Activated gamma-delta T cell treated with anti-CD3 and anti-CD28 coated beads, Interleukin-2, amount 50 U/mL, for 16 hours (primary cell): ENCODE results near the gene POLR2J2.
"Not testable (repeated sequence)": the region's sequence is repeated elsewhere in the genome, so short reads cannot be mapped to it uniquely, and the experiment has no call there.

Source experiments
- DNase-seq: peaks from one replicate; pipeline ENCODE4 v3.0.0-alpha.2; 2020; ENCODE audit warnings: low read depth

The POLR2J2 gene

GRCh38 chr7:102671956-102672307 is 469 bp upstream of the POLR2J2 start:
- DNase-seq, result not testable (repeated sequence)

GRCh38 chr7:102667523-102667922 is 3.9 kb downstream of the POLR2J2 start:
- DNase-seq, result not testable (repeated sequence)

- DNase-seq, result not testable (repeated sequence)
Observed at GRCh38 chr7:102666850-102667249, 4.6 kb downstream of the POLR2J2 start.

GRCh38 chr7:102664765-102665164 is 6.7 kb downstream of the POLR2J2 start:
- DNase-seq, result not testable (repeated sequence)

- not testable (repeated sequence) for DNase-seq
Observed at GRCh38 chr7:102649924-102650323, 21.5 kb downstream of the POLR2J2 start, which contains the start of gene SPDYE2B. SPDYE2B (plus strand) TSS chr7:102650319; CDS start chr7:102652349, 2,030 bp downstream.

- not testable (repeated sequence) for DNase-seq
Observed at GRCh38 chr7:102647813-102648212, 23.6 kb downstream of the POLR2J2 start.

- DNase-seq, result not testable (repeated sequence)
Observed at GRCh38 chr7:102643404-102643803, 28.1 kb downstream of the POLR2J2 start.

GRCh38 chr7:102642691-102643090 is 28.8 kb downstream of the POLR2J2 start, which contains the start of gene UPK3BL1:
UPK3BL1 (minus strand) TSS chr7:102642791; CDS start chr7:102642741, 50 bp downstream.
- DNase-seq, result not testable (repeated sequence)

GRCh38 chr7:102638848-102639247 is 32.6 kb downstream of the POLR2J2 start:
- DNase-seq, result not testable (repeated sequence)

- not testable (repeated sequence) for DNase-seq
Observed at GRCh38 chr7:102636956-102637355, 34.5 kb downstream of the POLR2J2 start.

GRCh38 chr7:102635354-102635753 is 36.1 kb downstream of the POLR2J2 start:
- DNase-seq, result not testable (repeated sequence)

GRCh38 chr7:102634299-102634698 is 37.2 kb downstream of the POLR2J2 start:
- not testable (repeated sequence) for DNase-seq

- DNase-seq, result not testable (repeated sequence)
Observed at GRCh38 chr7:102630622-102631021, 40.8 kb downstream of the POLR2J2 start.

- not testable (repeated sequence) for DNase-seq
Observed at GRCh38 chr7:102627271-102627904, 44.1 kb downstream of the POLR2J2 start.

- not testable (repeated sequence) for DNase-seq
Observed at GRCh38 chr7:102618122-102618521, 53.3 kb downstream of the POLR2J2 start.

GRCh38 chr7:102616507-102617125 is 54.8 kb downstream of the POLR2J2 start, which contains the start of gene RASA4:
RASA4 (minus strand) TSS chr7:102616756; CDS start chr7:102616689, 67 bp downstream.
- not testable (repeated sequence) for DNase-seq
